ENCODE measurements around the gene ALPL. TPM values are rescaled to one million over a fixed set of nuclear protein-coding genes. Genes with fewer than 3 reads are reported as not detected.

ALPL gene
- total RNA-seq, 2 donors from 2014 or later: 16.2 to 50.3 TPM

GRCh38 chr1:21616372-21616771 lies 107.1 kb downstream of the ALPL start:
- no peaks in the 10 kb centered on the region for H3K9me3 ChIP-seq
- H3K4me3 ChIP-seq: no peak overlapping the region
- no peaks in the 10 kb centered on the region for H3K27me3 ChIP-seq
- TF ChIP-seq CTCF (IDR thresholded peaks at IDR 0.05): no peak
- no peaks in the 10 kb centered on the region for H3K36me3 ChIP-seq
- peaks cover 0 to 19% of the 10 kb centered on the region in 2 donors for H3K4me1 ChIP-seq
- H3K27ac ChIP-seq: no peak overlapping the region
- no peak for DNase-seq (ENCODE audit: low spot score)

- no peaks in the 10 kb centered on the region for H3K36me3 ChIP-seq
- H3K27ac ChIP-seq: no peak overlapping the region
- no peak overlapping the region for H3K4me3 ChIP-seq
- H3K27me3 ChIP-seq: no peaks in the 10 kb centered on the region
- H3K4me1 ChIP-seq: peaks cover 0 to 22% of the 10 kb centered on the region in 2 donors
- no peak for TF ChIP-seq CTCF (IDR thresholded peaks at IDR 0.05)
- DNase-seq (ENCODE audit: low spot score): no peak
- H3K9me3 ChIP-seq: no peaks in the 10 kb centered on the region
These were observed 108.0 kb downstream of the ALPL start for GRCh38 chr1:21617126-21617738.

- DNase-seq (ENCODE audit: low spot score): no peak
- H3K4me1 ChIP-seq: peaks cover 0 to 22% of the 10 kb centered on the region in 2 donors
- H3K27me3 ChIP-seq: no peaks in the 10 kb centered on the region
- H3K9me3 ChIP-seq: no peaks in the 10 kb centered on the region
- H3K27ac ChIP-seq: no peak overlapping the region
- no peaks in the 10 kb centered on the region for H3K36me3 ChIP-seq
- TF ChIP-seq CTCF (IDR thresholded peaks at IDR 0.05): no peak
- no peak overlapping the region for H3K4me3 ChIP-seq
These were observed 108.8 kb downstream of the ALPL start for GRCh38 chr1:21618059-21618458.

- H3K27me3 ChIP-seq: no peaks in the 10 kb centered on the region
- H3K36me3 ChIP-seq: no peaks in the 10 kb centered on the region
- no peak overlapping the region for H3K4me3 ChIP-seq
- DNase-seq (ENCODE audit: low spot score): no peak
- TF ChIP-seq CTCF (IDR thresholded peaks at IDR 0.05): no peak
- H3K9me3 ChIP-seq: no peaks in the 10 kb centered on the region
- no peak overlapping the region for H3K27ac ChIP-seq
- peaks cover 0 to 22% of the 10 kb centered on the region in 2 donors for H3K4me1 ChIP-seq
These were observed 109.5 kb downstream of the ALPL start for GRCh38 chr1:21618561-21619374.

GRCh38 chr1:21619375-21619947 lies 110.2 kb downstream of the ALPL start:
- no peak overlapping the region for H3K4me3 ChIP-seq
- no peaks in the 10 kb centered on the region for H3K27me3 ChIP-seq
- H3K36me3 ChIP-seq: no peaks in the 10 kb centered on the region
- H3K27ac ChIP-seq: no peak overlapping the region
- no peaks in the 10 kb centered on the region for H3K9me3 ChIP-seq
- DNase-seq (ENCODE audit: low spot score): no peak
- no peak for TF ChIP-seq CTCF (IDR thresholded peaks at IDR 0.05)
- peaks cover 0 to 22% of the 10 kb centered on the region in 2 donors for H3K4me1 ChIP-seq
